HL-60 (cell line): ENCODE measurements around the gene ZFAND3.

Experiments used
- DNase-seq, 2 experiments: peaks; one replicate each; pipeline ENCODE4 v3.0.0-alpha.2; 2010 to 2020; ENCODE audit warnings: low read depth in 1 of 2, low spot score in 1 of 2
- H3K27ac ChIP-seq: fragments of 250-450 bp; sonication (Bioruptor Pico); replicated peaks from 2 replicates; pipeline ENCODE4 v1.5.1; 2020; ENCODE audit warnings: mild to moderate bottlenecking, moderate library complexity
- H3K27me3 ChIP-seq: fragments of 250-450 bp; sonication (Bioruptor Pico); 2 replicates; pipeline ENCODE4 v1.5.1; 2021; ENCODE audit warnings: mild to moderate bottlenecking, moderate library complexity; ENCODE audit not compliant: insufficient read depth, poor library complexity, severe bottlenecking
- H3K4me3 ChIP-seq: replicated peaks from 2 replicates; pipeline ENCODE4 v1.5.1; 2011; ENCODE audit warnings: mild to moderate bottlenecking, control low read depth, low read length; ENCODE audit not compliant: insufficient read depth
- CTCF ChIP-seq: IDR thresholded peaks from one replicate; pipeline ENCODE4 v1.5.1; 2011; ENCODE audit warnings: low read length, control low read depth, inconsistent platforms; ENCODE audit not compliant: insufficient read depth
- GABPA ChIP-seq: IDR thresholded peaks from 2 replicates; pipeline ENCODE4 v1.6.1; 2012; ENCODE audit warnings: low read depth
- POLR2AphosphoS5 ChIP-seq: IDR thresholded peaks from 2 replicates; pipeline ENCODE4 v1.6.1; 2012; ENCODE audit warnings: low read depth
- REST ChIP-seq: IDR thresholded peaks from 2 replicates; pipeline ENCODE4 v1.6.1; 2012; ENCODE audit warnings: low read depth; ENCODE audit not compliant: insufficient replicate concordance
- SPI1 ChIP-seq: IDR thresholded peaks from 2 replicates; pipeline ENCODE4 v1.6.1; 2012; ENCODE audit warnings: low read depth, mild to moderate bottlenecking, borderline replicate concordance

The ZFAND3 gene

GRCh38 chr6:38153076-38153797, 333.7 kb downstream of the ZFAND3 start:
- DNase-seq: no peak
- H3K27ac ChIP-seq: no peak overlapping the region
- H3K27me3 ChIP-seq: no peaks in the 10 kb centered on the region
- TF ChIP-seq GABPA (no peak), POLR2AphosphoS5 (no peak)
- H3K4me3 ChIP-seq: no peak overlapping the region

GRCh38 chr6:38153798-38154345, 334.3 kb downstream of the ZFAND3 start:
- no peak for TF ChIP-seq GABPA
- TF ChIP-seq SPI1: no peak
- no peak for TF ChIP-seq CTCF
- no peak for TF ChIP-seq POLR2AphosphoS5
- no peak for TF ChIP-seq REST
- Histone ChIP-seq H3K4me3 (no peak overlapping the region), H3K27ac (no peak overlapping the region)

GRCh38 chr6:38154731-38155130, 335.2 kb downstream of the ZFAND3 start:
- DNase-seq: no peak
- TF ChIP-seq GABPA (no peak), REST (no peak), CTCF (no peak), SPI1 (no peak), POLR2AphosphoS5 (no peak)
- no peak overlapping the region for H3K27ac ChIP-seq

More at GRCh38 chr6:38153798-38154345, 334.3 kb downstream of the ZFAND3 start:
- H3K27me3 ChIP-seq: no peaks in the 10 kb centered on the region
- no peak for DNase-seq

GRCh38 chr6:38155144-38155543, 335.6 kb downstream of the ZFAND3 start:
- TF ChIP-seq SPI1: no peak
- TF ChIP-seq POLR2AphosphoS5: no peak
- TF ChIP-seq GABPA: no peak
- no peak for TF ChIP-seq REST
- TF ChIP-seq CTCF: no peak
- H3K27me3 ChIP-seq: no peaks in the 10 kb centered on the region
- no peak for DNase-seq
- H3K27ac ChIP-seq: no peak overlapping the region
- no peak overlapping the region for H3K4me3 ChIP-seq

More at GRCh38 chr6:38154731-38155130, 335.2 kb downstream of the ZFAND3 start:
- Histone ChIP-seq H3K27me3 (no peaks in the 10 kb centered on the region), H3K4me3 (no peak overlapping the region)
